GM12891 (cell line): Measurements from ENCODE around the gene HOTAIR.

Experiments used
- DNase-seq: peaks from one replicate; pipeline ENCODE4 v3.0.0; 2011; ENCODE audit warnings: low spot score; ENCODE audit not compliant: insufficient read length
- FAIRE-seq: peaks from 2 replicates; lab custom pipeline; 2011; peaks lifted over from hg19 to GRCh38; lab: Jason Lieb, UNC
- PAX5 ChIP-seq: IDR thresholded peaks from 2 replicates; pipeline ENCODE4 v1.6.1; 2011; ENCODE audit warnings: low read length, moderate library complexity, mild to moderate bottlenecking; ENCODE audit not compliant: insufficient read depth, severe bottlenecking
- POLR2A ChIP-seq: IDR thresholded peaks from 2 replicates; pipeline ENCODE4 v1.6.1; 2011; ENCODE audit warnings: low read depth, low read length, control low read depth
- POLR2AphosphoS5 ChIP-seq: IDR thresholded peaks from 2 replicates; pipeline ENCODE4 v1.6.1; 2011; ENCODE audit warnings: low read depth, low read length, control low read depth
- POU2F2 ChIP-seq: IDR thresholded peaks from 2 replicates; pipeline ENCODE4 v1.6.1; 2011; ENCODE audit warnings: low read depth, mild to moderate bottlenecking, control low read depth, low read length, moderate library complexity
- SPI1 ChIP-seq: IDR thresholded peaks from 2 replicates; pipeline ENCODE4 v1.6.1; 2011; ENCODE audit warnings: low read depth, low read length, control low read depth
- TAF1 ChIP-seq: IDR thresholded peaks from 2 replicates; pipeline ENCODE4 v1.6.1; 2011; ENCODE audit warnings: low read depth, low read length, control low read depth

The HOTAIR gene

DNA sequence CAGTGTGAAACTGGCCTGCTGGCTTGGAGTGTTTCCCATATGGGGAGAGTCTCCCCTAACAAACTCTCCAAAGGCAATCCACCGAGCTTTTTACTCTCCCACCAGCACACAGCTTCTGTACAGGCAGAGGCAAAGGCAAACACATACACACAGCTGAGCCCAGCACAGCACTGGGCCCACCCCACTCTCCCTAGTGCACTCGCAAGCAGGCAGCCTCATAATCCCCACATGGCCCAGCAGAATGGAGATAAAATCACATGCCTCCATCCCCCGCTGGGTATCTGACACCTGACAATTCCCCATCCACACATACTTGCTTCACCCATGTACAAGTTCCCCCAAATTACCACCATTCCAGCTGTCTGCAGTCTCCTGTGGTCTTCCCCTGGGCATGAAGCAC lies 16.6 kb downstream of the HOTAIR start:
- FAIRE-seq (no peak), DNase-seq (no peak)
- TF ChIP-seq TAF1: no peak
- no peak for TF ChIP-seq PAX5
- no peak for TF ChIP-seq SPI1
- no peak for TF ChIP-seq POU2F2
- TF ChIP-seq POLR2AphosphoS5: no peak
- no peak for TF ChIP-seq POLR2A

DNA sequence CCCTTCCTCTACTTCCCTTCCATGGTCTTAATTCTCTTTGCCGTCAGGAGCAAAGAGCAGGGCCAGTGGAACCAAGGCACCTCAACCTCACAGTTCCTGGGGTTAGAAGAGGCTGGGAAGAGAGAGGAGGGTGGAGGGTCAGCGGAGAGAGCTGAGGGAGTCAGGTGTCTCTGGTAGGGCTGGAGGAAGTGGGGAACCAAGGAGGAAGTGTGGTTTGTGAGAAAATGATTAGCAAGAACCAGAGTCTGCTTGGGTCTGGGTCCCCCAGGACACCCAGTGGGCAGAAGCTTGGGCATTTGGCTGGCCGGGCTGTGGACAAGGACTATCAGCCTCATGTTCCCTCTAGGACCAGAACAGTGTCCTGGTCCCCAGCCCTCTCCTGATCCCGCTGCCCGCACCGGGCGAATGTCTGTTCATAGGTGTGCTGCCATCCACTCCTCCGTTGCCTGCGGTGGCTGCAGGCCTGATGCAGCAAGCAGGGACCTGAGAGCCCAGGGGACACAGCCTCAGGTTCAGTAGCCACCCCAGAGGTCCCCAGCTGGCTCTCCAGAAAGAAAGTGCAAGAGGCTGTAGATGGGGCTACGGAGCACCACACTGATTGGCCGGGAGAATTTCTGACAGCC lies 17.7 kb downstream of the HOTAIR start:
- no peak for FAIRE-seq
- peak; percentile 24; the same call in 1 of the 2 replicates for TF ChIP-seq SPI1
- TF ChIP-seq POU2F2: no peak

DNA sequence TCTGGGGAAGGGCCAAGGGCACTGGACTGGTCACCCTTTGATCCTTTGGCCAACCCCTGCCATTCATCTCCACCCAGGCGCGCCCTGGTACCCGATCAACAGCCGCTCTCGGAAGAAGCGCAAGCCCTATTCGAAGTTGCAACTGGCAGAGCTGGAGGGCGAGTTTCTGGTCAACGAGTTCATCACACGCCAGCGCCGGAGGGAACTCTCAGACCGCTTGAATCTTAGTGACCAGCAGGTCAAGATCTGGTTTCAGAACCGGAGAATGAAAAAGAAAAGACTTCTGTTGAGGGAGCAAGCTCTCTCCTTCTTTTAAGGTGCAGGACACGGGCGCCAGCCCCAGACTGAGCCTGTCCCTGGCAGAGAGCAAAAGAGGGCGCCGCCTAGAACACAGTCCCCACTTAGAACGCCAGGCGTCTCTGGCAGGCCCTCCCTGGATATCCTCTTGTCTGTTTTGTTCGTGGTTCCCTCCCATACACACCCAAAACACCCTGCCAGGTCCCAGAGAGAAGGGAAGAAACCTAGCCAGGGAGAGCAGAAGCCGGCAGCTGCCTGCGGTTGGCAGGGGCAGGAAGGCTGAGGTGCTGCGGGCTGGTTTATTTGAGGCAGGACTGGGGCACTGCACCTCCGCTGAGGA lies 18.4 kb downstream of the HOTAIR start:
- no peak for FAIRE-seq
- no peak for DNase-seq
- TF ChIP-seq POU2F2: no peak
- no peak for TF ChIP-seq TAF1
- TF ChIP-seq PAX5: no peak
- TF ChIP-seq SPI1: no peak
- no peak for TF ChIP-seq POLR2A
- no peak for TF ChIP-seq POLR2AphosphoS5

More for the DNA sequence above, 17.7 kb downstream of the HOTAIR start:
- no peak for DNase-seq

DNA sequence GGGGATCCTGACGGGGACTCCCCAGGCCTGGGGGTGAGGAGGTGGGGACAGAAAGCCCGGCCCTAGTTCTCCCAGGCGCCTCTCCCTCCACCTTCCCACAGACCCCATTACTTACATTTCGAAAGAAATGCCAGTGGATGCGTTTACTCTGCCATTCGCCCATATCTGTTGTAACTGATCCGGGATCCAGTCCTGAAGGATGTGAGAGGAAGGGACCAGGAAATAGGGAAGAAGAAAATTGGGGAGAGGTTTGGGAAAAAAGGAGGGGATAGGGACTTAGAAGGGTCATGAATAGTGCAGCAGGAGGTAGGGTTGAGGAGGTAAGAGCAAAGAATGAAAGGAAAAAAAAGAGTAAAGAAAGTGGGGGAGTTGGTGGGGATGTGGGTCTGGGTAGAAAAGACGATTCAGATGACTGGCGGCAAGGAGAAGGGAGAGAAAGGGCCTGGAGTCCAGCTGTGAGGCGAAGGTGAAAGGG lies 18.9 kb downstream of the HOTAIR start:
- no peak for FAIRE-seq
- DNase-seq: no peak
- TF ChIP-seq PAX5 (no peak), TAF1 (no peak), SPI1 (no peak), POU2F2 (no peak), POLR2A (no peak), POLR2AphosphoS5 (no peak)

DNA sequence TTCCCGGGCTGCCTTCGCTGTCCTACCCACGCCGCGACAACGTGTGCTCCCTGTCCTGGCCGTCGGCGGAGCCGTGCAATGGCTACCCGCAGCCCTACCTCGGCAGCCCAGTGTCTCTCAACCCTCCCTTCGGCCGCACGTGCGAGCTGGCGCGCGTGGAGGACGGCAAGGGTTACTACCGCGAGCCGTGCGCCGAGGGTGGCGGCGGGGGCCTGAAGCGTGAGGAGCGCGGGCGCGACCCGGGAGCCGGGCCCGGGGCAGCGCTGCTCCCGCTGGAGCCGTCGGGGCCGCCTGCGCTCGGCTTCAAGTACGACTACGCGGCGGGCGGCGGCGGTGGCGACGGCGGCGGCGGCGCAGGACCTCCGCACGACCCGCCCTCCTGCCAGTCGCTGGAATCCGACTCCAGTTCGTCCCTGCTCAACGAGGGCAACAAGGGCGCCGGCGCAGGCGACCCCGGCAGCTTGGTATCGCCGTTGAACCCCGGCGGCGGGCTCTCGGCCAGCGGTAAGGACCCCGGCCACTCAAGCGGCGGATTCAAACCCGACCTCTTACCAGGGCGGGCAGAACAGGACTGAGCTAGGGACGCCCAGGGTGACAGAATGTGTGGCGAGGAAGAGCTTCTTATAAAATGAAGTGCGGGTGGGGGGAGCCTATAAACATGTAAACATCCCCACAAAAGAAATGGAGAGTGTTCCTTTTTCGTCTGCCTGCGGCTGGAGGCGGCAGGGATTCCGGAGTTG lies 19.5 kb downstream of the HOTAIR start:
- TF ChIP-seq POU2F2: no peak
- TF ChIP-seq POLR2AphosphoS5: no peak
- TF ChIP-seq SPI1: no peak
- no peak for TF ChIP-seq TAF1
- no peak for TF ChIP-seq POLR2A
- TF ChIP-seq PAX5: no peak
- no peak for DNase-seq

DNA sequence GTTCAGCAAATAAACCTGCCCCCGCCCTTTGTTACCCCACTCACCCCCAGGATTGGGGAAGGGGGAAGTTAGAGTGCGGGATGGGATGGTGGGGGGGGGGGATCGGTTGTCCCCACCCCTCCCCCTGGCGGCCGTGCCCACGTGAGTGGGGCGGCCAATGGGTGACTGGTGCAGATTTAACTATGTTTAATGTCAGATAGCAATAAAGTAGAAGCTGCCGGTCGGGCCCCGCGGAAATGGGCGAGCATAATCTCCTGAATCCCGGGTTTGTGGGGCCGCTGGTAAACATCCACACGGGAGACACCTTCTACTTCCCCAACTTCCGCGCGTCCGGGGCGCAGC lies 20.1 kb downstream of the HOTAIR start, which contains the start of gene HOXC12:
HOXC12 (plus strand) TSS at position 210 of the 342 bp plus-strand sequence; CDS start at position 237, 27 bp downstream.
- no peak for TF ChIP-seq SPI1
- no peak for TF ChIP-seq POLR2A
- no peak for TF ChIP-seq POLR2AphosphoS5
- no peak for TF ChIP-seq PAX5
- TF ChIP-seq TAF1: no peak
- no peak for TF ChIP-seq POU2F2
- no peak for DNase-seq
- no peak for FAIRE-seq

More for the DNA sequence above, 19.5 kb downstream of the HOTAIR start:
- no peak for FAIRE-seq

DNA sequence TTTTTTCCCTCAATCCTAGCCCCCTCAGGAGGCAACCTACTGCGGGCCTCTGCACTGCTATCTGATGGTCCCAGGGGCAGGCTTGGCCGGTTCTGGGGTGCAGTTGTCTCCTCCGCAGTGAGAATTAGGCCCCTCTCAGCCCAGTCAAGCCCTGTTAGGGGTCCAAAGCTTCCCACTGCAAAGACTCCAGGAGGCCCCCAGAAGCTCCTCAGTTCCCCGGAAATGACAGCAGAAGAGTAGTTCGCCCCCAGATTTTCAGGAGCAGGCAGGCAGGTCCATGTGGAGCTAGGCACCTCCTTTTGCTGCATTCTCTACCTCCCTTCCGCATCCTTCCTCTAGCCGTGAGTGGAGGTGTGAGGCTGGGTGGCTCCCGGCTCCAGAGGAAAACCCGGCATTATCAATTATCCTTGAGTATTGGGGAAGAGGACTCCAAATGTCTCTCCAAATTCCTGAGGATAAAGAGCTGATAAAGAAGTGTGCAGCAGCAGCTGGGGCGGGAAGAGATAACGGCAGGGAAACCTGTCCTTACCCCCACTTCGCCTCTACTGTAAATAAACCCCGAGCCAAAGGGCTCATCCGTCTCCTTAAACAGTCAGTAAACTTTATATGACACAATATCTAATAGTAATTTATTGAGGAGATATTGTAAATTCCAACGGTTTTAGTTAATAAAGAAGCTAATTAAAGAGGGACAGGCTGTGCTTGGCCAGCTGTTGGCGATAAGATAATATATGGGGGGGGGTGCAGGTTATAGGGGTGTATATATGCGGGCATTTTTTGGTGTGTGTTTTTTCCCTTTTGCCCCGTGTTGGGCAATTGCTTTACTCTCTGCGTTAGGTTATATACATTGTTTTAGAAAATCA lies 20.7 kb downstream of the HOTAIR start:
- no peak for FAIRE-seq
- TF ChIP-seq POLR2A (no peak), SPI1 (no peak), POLR2AphosphoS5 (no peak), PAX5 (no peak), TAF1 (no peak), POU2F2 (no peak)

DNA sequence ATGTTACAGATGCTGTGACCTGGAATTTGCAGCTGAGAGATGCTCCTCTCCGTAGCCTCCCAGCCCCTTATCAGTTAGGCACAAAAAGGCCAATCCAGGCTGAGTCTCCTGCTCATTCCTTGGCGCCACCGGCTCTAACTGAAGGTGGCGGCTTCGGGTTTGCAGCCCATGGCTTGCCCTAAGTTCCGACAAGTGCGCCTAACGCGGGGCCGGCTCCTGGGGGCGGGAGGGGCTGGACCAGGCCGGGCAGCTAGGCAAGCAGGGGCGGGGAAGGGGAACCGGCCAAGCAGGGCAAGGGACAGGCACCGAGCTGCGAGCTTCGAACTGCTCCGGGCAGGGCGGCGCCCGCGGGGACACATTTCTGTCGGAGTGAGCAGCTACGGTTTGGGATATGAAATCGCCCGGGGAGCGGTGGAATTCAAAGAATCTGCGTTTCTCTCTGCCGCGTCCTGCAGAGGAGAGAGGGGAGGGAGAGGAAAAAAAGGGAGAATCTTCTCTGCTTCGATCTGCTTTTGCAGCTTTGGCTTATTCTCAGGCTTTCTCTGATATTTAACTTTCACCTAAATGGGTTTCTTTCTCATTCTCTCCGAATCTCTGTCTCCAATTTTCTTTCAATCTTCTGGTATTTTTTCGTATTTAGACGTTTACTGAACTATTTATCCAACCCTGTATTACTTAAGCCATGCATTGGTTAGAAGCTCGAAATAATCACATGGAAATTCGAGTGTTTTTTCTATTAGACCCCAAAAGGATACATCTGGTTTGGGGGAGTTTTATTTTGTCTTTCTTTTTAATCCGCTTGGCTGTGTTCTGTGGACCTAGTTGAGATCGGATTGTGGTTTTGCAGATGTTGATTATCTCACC lies 21.7 kb downstream of the HOTAIR start:
- no peak for TF ChIP-seq POU2F2
- TF ChIP-seq POLR2AphosphoS5: no peak
- TF ChIP-seq PAX5: no peak
- no peak for TF ChIP-seq POLR2A
- TF ChIP-seq TAF1: no peak
- TF ChIP-seq SPI1: no peak
- FAIRE-seq (no peak), DNase-seq (no peak)

More for the DNA sequence above, 20.7 kb downstream of the HOTAIR start:
- no peak for DNase-seq
